Erythroblast (primary cell): Measurements from ENCODE around the gene CCR5.
"Not testable (repeated sequence)": the region's sequence is repeated elsewhere in the genome, so short reads cannot be mapped to it uniquely, and the experiment has no call there.

Experiments
- GATA1 ChIP-seq: IDR thresholded peaks from 2 replicates; pipeline ENCODE4 v1.6.1; 2011; ENCODE audit warnings: low read depth, mild to moderate bottlenecking, control low read depth, low read length, moderate library complexity
- POLR2A ChIP-seq: IDR thresholded peaks from 2 replicates; pipeline ENCODE4 v1.6.1; 2011; ENCODE audit warnings: mild to moderate bottlenecking, low read length

- not testable (repeated sequence) for TF ChIP-seq POLR2A, GATA1
Observed at GRCh38 chr3:46388847-46389246, 18.1 kb downstream of the CCR5 start.
